Ovary (tissue), 3 donors: ENCODE measurements around the gene GOT1.

Source experiments
- POLR2A ChIP-seq: fragments of 450-650 bp; IDR thresholded peaks from one replicate; pipeline ENCODE4 v1.6.1; 2017; ENCODE audit warnings: antibody characterized with exemption, mild to moderate bottlenecking, moderate library complexity
- TF ChIP-seq, protein P1 (sequence below), 3 donors: fragments of 450-650 bp in 2 of 3; fragments of 200-600 bp in 1 of 3; IDR thresholded peaks; one replicate each; pipeline versions ENCODE4 v1.5.1 to v1.8.0; 2016 to 2022; ENCODE audit warnings: antibody characterized with exemption in 3 of 3, mild to moderate bottlenecking in 1 of 3
- donor health status: DM: no; HTN: no; CAD: no.

DNA sequence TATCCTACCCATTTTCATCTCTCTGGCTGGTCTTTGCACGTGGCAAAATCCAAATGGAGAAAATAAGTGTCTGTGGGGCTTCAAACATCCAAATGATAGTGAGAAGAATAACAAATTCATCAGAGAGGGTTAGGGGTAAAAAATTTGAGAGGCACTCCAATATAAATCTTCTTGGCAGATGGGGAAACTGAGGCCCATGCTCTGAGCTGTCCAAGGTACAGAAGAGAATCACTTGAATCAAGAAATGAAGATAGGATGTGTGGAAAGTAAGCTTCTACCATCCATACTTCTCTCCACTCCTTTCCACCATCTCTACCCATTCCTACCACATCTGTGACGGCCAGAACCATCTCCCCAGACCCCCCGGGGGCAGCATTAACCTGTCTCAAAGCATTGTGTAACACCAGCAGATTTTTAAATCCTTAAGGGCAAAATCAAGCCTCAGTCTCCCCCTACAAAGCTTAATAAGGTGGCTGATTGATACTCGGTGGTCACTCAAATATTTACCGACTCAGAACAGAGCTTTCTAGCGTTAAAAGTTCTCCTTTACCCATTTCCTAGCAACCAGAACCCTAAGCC lies 818 bp downstream of the GOT1 start:
- no peak for TF ChIP-seq POLR2A
- TF ChIP-seq, protein P1, sequence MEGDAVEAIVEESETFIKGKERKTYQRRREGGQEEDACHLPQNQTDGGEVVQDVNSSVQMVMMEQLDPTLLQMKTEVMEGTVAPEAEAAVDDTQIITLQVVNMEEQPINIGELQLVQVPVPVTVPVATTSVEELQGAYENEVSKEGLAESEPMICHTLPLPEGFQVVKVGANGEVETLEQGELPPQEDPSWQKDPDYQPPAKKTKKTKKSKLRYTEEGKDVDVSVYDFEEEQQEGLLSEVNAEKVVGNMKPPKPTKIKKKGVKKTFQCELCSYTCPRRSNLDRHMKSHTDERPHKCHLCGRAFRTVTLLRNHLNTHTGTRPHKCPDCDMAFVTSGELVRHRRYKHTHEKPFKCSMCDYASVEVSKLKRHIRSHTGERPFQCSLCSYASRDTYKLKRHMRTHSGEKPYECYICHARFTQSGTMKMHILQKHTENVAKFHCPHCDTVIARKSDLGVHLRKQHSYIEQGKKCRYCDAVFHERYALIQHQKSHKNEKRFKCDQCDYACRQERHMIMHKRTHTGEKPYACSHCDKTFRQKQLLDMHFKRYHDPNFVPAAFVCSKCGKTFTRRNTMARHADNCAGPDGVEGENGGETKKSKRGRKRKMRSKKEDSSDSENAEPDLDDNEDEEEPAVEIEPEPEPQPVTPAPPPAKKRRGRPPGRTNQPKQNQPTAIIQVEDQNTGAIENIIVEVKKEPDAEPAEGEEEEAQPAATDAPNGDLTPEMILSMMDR (IDR thresholded peaks at IDR 0.05) = no peak
